NCI-H2196 (cell line): ENCODE results near the gene RERE.
"Not testable (repeated sequence)": the region's sequence is repeated elsewhere in the genome, so short reads cannot be mapped to it uniquely, and the experiment has no call there.

Source experiments
- DNase-seq: peaks from one replicate; lab custom pipeline; 2025; ENCODE audit not compliant: unreplicated experiment; lab: John Stamatoyannopoulos, UW

RERE gene

GRCh38 chr1:8524627-8525157 lies 292.7 kb downstream of the RERE start:
- DNase-seq: no peak

DNA sequence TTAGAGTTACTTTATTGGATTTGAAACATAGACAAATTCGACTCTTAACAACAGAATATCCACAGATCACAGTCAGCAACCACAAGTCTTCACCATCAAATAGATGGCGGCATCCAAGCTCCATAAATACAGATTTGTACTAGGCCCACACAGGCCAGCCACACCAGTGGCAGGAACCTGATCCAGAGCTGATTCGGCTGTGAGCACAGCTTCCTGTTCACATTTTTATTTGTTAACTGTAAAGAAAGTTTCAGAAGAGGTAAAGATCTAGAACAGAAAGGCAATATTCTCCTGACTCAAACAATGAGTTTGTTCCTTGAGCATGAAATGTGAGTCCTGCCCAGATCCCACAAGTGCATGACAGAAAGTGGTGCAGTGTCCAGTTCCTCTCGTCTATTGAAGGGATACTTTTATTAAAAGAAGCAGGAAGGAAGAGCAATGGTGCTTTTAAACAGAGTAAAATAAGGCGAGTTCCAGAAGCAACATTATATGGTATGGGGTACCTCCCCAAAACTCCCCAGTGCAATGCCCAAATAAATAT lies 293.7 kb downstream of the RERE start:
- no peak for DNase-seq

DNA sequence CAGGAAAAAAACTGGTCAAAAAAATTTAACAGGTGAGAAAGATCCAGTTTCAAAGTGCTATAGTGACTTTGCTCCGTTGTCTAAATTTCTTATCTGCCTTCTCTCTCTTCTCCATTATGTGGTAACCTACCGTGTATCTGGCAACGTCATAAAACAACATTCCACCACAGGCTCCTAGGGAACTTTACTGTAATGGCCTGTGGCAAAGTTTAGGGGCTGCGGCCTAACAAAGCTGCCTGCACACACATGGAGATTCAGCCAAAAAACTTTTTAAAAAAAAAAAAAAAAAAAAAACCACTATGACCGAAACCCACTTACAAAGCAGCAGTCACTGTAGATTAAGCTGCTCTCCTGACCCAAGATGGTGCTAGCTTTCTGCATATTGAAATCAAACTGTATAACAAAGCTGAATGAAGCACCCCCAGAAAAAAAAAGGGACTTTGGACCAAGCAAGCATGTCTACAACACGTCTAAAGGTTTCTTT lies 296.9 kb downstream of the RERE start:
- no peak for DNase-seq

DNA sequence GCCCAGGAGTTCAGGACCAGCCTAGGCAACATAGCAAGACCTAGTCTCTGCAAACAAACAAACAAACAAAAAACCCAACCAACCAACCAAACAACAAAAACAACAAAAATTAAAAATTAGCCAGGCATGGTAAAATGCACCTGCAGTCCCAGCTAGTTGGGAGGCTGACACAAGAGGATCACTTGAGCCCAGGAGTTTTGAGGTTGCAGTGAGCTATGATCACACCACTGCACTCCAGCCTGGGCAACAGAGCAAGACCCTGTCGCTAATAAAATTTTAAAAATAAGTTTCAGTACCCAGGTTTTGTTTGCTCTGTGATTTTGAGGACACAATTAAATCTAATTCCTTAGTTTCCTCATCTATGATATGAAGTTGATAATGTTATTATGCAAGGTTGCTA lies 298.3 kb downstream of the RERE start:
- no peak for DNase-seq

- DNase-seq: no peak
Measured at GRCh38 chr1:8518490-8518801, 299.0 kb downstream of the RERE start.

DNA sequence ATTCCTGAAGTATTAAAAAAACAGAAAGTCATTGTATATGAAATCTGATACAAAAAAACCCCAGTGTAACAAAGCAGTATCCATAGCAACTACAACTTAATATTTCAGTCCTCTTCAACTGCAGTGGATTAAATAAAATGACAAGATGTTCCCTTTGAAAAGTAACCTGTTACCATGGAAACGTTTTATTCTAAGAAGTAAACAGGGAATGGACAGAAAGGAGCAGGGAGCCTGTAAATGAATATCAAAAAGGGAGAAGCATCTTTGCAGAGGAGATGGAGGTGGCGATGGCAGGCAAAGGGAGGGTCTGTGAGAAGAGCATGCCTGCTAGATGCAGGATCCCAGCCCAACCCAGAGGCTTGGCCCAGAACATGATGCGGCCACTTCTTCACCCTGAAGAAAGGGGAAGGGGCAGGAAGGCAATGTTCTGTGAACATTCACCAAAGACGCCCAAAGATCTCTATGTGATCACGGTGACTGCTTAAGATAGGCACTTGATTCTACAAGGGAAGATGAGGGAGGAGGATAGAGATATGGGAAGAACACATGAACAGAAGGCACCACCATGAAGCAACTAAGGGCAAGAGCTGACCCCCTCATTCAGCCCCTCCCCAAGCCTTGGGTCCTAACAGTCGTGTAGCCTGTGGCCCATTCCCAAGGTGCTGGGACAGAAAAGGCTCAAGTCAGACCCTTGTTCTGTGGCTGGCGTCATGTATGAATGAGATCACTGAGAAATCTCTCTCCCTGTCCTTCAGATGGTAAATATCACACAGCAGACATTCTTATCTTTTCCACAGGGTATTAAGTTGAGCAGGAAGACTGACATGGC lies 299.6 kb downstream of the RERE start:
- peak; percentile 22 for DNase-seq

GRCh38 chr1:8516793-8517556 lies 300.5 kb downstream of the RERE start:
- no peak for DNase-seq

DNA sequence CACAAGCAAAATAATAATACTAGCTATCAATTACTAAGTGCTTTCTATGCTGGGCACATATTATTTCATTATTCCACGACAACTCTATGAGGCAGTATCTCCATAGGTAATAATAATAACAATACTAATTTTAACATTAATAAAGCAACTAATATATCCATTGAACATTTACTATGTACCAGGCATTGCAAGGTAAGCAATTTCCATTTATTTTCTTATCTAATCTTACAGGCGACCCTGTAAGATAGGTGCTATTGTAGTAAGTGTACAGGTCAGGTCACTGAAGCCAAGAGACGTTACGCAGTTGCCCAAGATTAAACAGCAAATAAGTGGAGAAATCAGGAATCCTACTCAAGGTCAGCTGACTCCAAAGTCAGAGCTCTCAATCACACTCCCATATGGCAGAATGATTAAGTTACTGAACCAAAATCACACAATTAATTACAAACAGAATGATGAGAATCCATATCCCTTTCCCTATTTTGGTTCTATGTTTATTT lies 301.1 kb downstream of the RERE start:
- DNase-seq: no peak

DNA sequence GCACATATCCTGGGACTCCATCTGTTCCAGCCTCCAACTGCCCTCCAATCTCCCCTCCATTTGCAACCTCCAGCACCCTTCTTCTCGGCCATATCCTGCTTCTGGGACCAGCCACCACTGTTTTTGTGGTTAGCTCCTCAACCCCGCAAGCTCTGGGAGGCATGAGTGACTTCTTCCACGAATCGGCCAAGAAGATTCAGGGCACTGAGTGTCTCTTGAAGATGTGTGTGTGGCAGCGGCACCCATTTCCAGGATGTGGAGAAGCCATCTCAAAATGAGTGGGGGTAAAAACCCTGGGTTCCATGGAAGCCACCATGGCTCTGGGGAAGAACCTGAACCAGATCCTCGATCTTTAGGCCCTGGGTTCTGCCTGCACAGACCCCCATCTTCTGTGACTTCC lies 304.9 kb downstream of the RERE start:
- DNase-seq: no peak

- DNase-seq: no peak
Measured at GRCh38 chr1:8510041-8510823, 307.2 kb downstream of the RERE start.

DNA sequence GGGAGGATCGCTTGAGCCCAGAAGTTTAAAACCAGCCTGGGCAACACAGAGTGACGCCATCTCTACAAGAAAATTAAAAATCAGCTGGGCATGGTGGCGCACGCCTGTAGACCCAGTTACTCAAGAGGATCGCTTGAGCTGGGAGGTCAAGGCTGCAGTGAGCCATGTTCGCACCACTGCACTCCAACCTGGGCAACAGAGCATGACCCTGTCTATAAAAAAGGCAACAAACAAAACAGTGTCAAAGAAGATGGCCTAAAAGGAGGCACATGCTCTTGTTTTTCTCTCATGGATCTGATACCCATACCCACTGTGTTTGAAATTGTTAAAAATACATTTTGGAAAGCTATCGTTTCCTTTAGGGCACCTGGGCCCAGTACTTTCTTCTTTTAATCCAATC lies 307.9 kb downstream of the RERE start:
- no peak for DNase-seq

DNA sequence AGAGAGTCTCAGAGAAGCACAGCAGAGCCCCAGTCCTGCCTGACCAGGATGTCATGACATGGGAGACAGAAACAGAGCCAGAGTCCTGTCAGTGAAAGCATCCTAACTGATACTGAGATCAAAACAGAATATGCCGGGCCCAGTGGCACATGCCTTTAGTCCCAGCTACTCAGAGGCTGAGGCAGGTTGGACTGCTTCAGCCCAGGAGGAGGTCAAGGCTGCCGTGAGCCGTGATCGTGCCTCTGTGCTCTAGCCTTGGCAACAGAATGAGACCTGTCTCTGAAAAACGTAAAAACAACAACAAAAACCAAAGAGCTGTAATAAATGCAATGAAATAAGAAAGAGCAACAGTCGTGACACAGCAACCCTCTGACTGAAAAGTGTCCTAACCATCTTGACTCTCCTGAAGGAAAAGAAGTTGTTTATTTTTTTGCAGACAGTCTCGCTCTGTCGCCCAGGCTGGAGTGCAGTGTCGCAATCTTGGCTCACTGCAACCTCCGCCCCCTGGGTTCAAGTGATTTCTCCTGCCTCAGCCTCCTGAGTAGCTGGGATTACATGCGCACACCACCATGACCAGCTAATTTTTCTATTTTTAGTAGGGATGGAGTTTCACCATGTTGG lies 310.3 kb downstream of the RERE start:
- no peak for DNase-seq

- no peak for DNase-seq
Measured at GRCh38 chr1:8506456-8506855, 311.0 kb downstream of the RERE start.

GRCh38 chr1:8503842-8504241 lies 313.6 kb downstream of the RERE start:
- no peak for DNase-seq

DNA sequence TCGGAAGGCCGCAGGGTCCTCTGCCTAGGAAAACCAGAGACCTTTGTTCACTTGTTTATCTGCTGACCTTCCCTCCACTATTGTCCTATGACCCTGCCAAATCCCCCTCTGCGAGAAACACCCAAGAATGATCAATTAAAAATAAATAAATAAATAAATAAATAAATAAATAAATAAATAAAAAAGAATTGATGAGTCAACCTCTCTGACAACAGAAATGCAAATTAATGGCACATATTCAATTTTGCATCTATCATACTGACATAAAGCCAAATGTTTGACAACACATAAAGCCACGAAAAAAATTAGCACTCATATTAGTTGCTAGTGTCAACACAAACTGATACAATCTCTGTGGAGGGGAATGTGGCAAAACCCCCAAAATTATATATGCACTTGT lies 314.5 kb downstream of the RERE start:
- DNase-seq: not testable (repeated sequence)

- DNase-seq: no peak
Measured at GRCh38 chr1:8497210-8497819, 320.1 kb downstream of the RERE start.

- DNase-seq: no peak
Measured at GRCh38 chr1:8496473-8496872, 321.0 kb downstream of the RERE start.

DNA sequence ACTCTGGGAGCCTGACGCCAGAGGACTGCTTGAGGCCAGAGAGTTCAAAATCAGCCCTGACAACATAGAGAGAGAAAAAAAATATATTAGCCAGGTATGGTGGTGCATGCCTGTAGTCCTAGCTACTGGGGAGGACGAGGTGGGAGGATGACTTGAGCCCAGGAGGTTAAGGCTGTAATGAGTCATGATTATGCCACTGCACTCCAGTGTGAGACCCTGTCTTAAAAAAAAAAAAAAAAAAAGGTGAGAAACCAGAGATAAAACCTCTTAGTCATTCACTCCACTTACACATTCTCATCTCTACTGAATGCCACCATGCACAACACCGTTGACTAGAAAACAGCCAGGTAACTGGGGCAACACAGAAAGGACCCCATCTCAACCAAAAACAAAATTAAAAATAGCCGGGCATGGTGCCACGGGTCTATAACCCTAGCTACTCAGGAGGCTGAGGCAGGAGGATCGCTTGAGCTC lies 321.5 kb downstream of the RERE start:
- DNase-seq: no peak

GRCh38 chr1:8494681-8495080 lies 322.8 kb downstream of the RERE start:
- no peak for DNase-seq
